Measurements from ENCODE around the gene DAAM2. TPM values are rescaled to one million over a fixed set of nuclear protein-coding genes. Genes with fewer than 3 reads are reported as not detected.

DAAM2 gene
- total RNA-seq, 6 experiments from 2014 or later, result 1.6 to 9.8 (median 4.7) TPM

- no peaks in the 10 kb centered on the region for H3K27me3 ChIP-seq
- intact Hi-C loops (cut with DNase I), result no loop called here
- TF ChIP-seq POLR2A (IDR thresholded peaks at IDR 0.05) (no peak), CTCF (IDR thresholded peaks at IDR 0.05) (no peak)
- no peak overlapping the region for H3K27ac ChIP-seq
- no peaks in the 10 kb centered on the region for H3K36me3 ChIP-seq
- ATAC-seq (no peak), DNase-seq (no peak)
- H3K4me1 ChIP-seq, result no peaks in the 10 kb centered on the region
- H3K9me3 ChIP-seq, result no peaks in the 10 kb centered on the region
- H3K4me3 ChIP-seq, result no peak overlapping the region
- WGBS (ENCODE audit: insufficient coverage, low coverage, low lambda C conversion rate, missing lambda C conversion rate), result 21% methylated on average over 5 of the region's 6 CpGs
Observed at GRCh38 chr6:39840781-39841180, 48.6 kb downstream of the DAAM2 start.

- H3K4me1 ChIP-seq, result no peaks in the 10 kb centered on the region
Observed at GRCh38 chr6:39841291-39841690, 49.1 kb downstream of the DAAM2 start.

GRCh38 chr6:39841923-39842322, 49.7 kb downstream of the DAAM2 start:
- intact Hi-C loops (cut with DNase I), result no loop called here
- Histone ChIP-seq H3K4me1 (no peaks in the 10 kb centered on the region), H3K27me3 (no peaks in the 10 kb centered on the region), H3K9me3 (no peaks in the 10 kb centered on the region), H3K36me3 (no peaks in the 10 kb centered on the region), H3K27ac (no peak overlapping the region), H3K4me3 (no peak overlapping the region)
- ATAC-seq (no peak), DNase-seq (no peak)
- WGBS (ENCODE audit: insufficient coverage, low coverage, low lambda C conversion rate, missing lambda C conversion rate), result 100% methylated on average over 1 of the region's 4 CpGs
- TF ChIP-seq CTCF (IDR thresholded peaks at IDR 0.05) (no peak), POLR2A (IDR thresholded peaks at IDR 0.05) (no peak)

More at GRCh38 chr6:39841291-39841690, 49.1 kb downstream of the DAAM2 start:
- Histone ChIP-seq H3K36me3 (no peaks in the 10 kb centered on the region), H3K4me3 (no peak overlapping the region), H3K27ac (no peak overlapping the region), H3K27me3 (no peaks in the 10 kb centered on the region), H3K9me3 (no peaks in the 10 kb centered on the region)
- intact Hi-C loops (cut with DNase I), result no loop called here
- no peak for TF ChIP-seq POLR2A (IDR thresholded peaks at IDR 0.05)
- no peak for TF ChIP-seq CTCF (IDR thresholded peaks at IDR 0.05)
- DNase-seq (no peak), ATAC-seq (no peak)
- WGBS (ENCODE audit: insufficient coverage, low coverage, low lambda C conversion rate, missing lambda C conversion rate), result 25% methylated on average over 2 of the region's 3 CpGs

GRCh38 chr6:39843305-39844020, 51.3 kb downstream of the DAAM2 start:
- H3K4me1 ChIP-seq, result no peaks in the 10 kb centered on the region
- no peak overlapping the region for H3K4me3 ChIP-seq
- TF ChIP-seq POLR2A (IDR thresholded peaks at IDR 0.05) (no peak), CTCF (IDR thresholded peaks at IDR 0.05) (no peak)
- ATAC-seq, result no peak
- no peak overlapping the region for H3K27ac ChIP-seq
- H3K36me3 ChIP-seq, result no peaks in the 10 kb centered on the region
- intact Hi-C loops (cut with DNase I), result no loop called here
- H3K9me3 ChIP-seq, result no peaks in the 10 kb centered on the region
- WGBS (ENCODE audit: insufficient coverage, low coverage, low lambda C conversion rate, missing lambda C conversion rate), result 83% methylated on average over 10 of the region's 12 CpGs
- DNase-seq, result no peak
- no peaks in the 10 kb centered on the region for H3K27me3 ChIP-seq

All from right lobe of liver (tissue), 6 donors.